RCC 7860 (cell line): ENCODE results near the gene PRC1.

Experiments
- DNase-seq: peaks from one replicate; pipeline ENCODE4 v3.0.0-alpha.2; 2015; ENCODE audit warnings: low spot score
- FAIRE-seq: peaks from 2 replicates; lab custom pipeline; 2012; peaks lifted over from hg19 to GRCh38; lab: Jason Lieb, UNC

The PRC1 gene

GRCh38 chr15:90991587-90992285, 2.6 kb downstream of the PRC1 start:
- no peak for FAIRE-seq

GRCh38 chr15:90990446-90990845, 3.9 kb downstream of the PRC1 start:
- DNase-seq (no peak), FAIRE-seq (no peak)

More at GRCh38 chr15:90991587-90992285, 2.6 kb downstream of the PRC1 start:
- no peak for DNase-seq

- FAIRE-seq, result no peak
- DNase-seq, result no peak
Observed at GRCh38 chr15:90989040-90989768, 5.1 kb downstream of the PRC1 start.

DNA sequence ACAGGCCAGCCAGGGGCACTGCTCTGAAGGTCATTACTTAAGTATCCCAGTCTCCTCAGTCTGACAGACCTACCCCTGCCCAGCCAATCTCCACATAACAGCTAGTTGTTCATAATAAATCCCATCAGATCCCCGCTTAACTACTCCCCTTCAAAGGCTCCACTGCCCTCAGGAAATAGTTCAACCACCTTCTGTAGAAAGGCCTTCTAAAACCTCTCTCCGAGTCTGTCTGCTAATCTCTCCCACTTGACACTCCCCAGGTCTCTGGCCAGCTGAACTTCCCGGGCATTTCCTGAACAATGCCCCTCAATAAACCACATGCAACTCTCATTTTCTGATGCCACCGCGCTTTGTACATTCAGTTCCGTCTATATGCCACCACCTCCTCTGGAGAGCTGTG, 6.0 kb downstream of the PRC1 start:
- DNase-seq (no peak), FAIRE-seq (no peak)

GRCh38 chr15:90987561-90988141, 6.7 kb downstream of the PRC1 start:
- FAIRE-seq, result no peak
- no peak for DNase-seq

DNA sequence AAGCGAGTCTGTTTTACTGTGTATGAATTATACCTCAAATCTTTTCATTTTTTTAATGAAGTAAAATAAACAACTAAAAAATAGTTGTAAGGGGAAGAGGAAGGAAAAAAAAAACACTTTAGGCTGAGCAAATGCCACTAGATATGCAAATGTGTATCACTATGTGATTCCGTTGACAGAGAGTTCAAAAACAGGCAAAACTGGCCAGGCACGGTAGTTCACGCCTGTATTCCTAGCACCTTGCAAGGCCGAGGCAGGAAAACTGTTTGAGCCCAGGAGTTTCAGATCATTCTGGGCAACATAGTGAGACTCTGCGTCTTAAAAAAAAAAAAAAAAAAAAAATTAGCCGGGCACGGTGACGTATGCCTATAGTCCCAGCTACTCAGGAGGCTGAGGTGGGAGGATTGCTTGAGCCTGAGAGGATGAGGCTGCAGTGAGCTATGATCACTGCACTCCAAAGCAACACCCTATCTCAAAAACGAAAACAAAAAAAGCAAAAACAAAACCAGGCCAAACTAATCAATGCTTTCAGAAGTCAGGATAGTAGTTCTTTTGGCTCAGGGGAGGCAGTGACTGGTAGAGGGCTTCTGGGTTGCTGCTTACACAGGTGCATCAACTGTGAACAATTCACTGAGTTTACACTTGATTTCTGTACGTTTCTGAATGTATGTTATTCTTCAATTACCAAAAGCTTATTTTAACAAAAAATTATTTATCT, 7.4 kb downstream of the PRC1 start:
- DNase-seq, result no peak
- no peak for FAIRE-seq

DNA sequence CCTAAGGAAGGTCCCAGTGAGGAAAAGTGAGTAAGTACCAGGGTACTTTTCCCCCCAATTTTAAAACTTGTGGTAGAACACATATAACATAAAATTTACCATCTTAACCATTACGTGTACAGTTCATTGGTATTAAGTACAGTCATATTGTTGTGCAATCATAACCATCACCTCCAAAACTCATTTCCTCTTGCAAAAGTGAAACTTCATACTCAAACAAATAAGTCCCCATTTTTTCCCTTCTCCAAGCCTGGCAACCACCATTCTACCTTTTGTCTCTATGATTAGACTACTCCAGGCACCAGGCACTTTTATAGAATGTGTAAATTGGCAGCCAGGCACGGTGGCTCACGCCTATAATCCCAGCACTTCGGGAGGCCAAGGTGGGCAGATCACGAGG, 12.2 kb downstream of the PRC1 start:
- DNase-seq (no peak), FAIRE-seq (no peak)

GRCh38 chr15:90981681-90982080, 12.7 kb downstream of the PRC1 start:
- FAIRE-seq (no peak), DNase-seq (no peak)

DNA sequence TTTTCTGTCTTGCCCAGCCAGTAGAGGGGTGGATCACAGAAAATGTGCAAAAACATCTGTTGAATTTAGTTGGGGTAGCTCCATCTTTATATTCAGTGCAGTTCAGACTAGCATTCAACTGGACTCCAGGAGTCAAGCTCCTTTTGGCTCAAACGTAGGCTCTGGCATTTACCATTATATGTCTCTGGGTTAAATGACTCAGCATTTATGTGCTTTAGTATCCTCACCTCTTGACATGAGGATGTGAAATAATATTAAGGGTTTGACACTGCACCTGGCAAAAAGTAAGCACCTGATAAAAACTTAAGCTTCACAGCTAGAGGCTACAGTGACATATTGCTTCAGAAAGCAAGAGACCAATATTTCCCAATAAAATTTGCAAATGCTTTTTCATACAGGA, 14.8 kb downstream of the PRC1 start:
- FAIRE-seq (no peak), DNase-seq (no peak)

GRCh38 chr15:90974216-90974615, 20.1 kb downstream of the PRC1 start:
- DNase-seq, result no peak
- no peak for FAIRE-seq

- DNase-seq (no peak), FAIRE-seq (no peak)
Observed at GRCh38 chr15:90972133-90972532, 22.2 kb downstream of the PRC1 start.

DNA sequence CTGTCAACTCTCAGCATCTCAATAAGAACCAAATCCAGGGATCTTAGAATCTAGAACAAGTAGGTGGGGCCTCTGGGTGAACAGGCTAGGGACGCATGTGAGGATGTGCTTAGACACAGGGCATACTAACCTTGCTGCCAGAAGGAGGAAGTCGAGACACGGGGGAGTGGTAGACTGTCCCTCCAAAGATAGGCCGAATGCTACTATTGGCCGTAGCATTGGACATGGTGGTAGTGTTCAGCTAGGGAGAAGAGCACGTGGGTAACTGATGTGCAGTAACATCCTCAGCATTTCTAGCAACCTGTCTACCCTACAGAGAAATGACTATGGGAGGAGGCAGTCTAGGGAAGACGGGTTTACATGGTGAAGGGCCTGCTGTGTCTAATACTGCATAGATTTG, 24.1 kb downstream of the PRC1 start:
- FAIRE-seq, result no peak
- no peak for DNase-seq

DNA sequence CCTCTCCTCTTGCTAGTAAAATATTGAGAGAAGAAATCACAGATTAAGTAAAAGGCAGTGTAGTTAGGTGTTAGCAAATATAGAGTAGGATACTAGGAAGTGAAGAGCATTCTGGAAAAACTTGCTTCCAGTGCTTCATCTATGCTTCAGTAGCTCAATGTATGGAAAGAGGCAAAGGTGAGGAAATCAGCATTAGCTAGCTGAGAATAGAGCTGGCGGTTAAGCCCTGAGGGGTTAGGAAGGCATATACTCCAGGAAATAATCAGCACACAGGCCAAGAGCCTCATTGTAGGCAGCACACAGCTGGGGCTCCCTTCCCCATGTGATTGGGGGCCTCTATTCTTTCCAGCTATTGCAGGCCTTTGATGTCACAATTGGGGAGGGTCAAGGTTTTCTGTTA, 25.9 kb downstream of the PRC1 start:
- DNase-seq (no peak), FAIRE-seq (no peak)

GRCh38 chr15:90967206-90967605, 27.1 kb downstream of the PRC1 start:
- no peak for FAIRE-seq
- DNase-seq, result no peak

- no peak for FAIRE-seq
Observed at GRCh38 chr15:90966262-90966661, 28.1 kb downstream of the PRC1 start.

DNA sequence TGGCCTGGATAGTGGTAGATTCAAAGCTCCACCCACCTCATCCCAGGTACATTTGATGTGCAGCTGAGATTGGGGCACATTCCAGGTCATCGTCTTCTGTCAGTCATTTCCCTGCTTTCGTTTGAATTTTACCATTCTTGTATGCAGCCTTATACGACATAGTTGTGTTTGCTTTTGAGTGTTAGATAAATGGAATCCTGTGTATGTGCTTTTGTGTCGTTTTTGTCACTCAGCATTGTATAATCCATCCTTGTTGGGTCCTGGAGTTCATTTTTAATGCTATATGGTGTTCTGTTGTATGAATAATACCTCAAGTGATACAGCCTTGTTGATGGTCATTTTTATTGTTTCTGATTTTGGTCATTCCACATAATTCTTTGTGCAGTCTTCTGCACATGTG, 32.3 kb downstream of the PRC1 start:
- no peak for DNase-seq
- no peak for FAIRE-seq

More at GRCh38 chr15:90966262-90966661, 28.1 kb downstream of the PRC1 start:
- no peak for DNase-seq

- DNase-seq (no peak), FAIRE-seq (no peak)
Observed at GRCh38 chr15:90960298-90961091, 33.8 kb downstream of the PRC1 start.

- FAIRE-seq (no peak), DNase-seq (no peak)
Observed at GRCh38 chr15:90959894-90960293, 34.4 kb downstream of the PRC1 start.

DNA sequence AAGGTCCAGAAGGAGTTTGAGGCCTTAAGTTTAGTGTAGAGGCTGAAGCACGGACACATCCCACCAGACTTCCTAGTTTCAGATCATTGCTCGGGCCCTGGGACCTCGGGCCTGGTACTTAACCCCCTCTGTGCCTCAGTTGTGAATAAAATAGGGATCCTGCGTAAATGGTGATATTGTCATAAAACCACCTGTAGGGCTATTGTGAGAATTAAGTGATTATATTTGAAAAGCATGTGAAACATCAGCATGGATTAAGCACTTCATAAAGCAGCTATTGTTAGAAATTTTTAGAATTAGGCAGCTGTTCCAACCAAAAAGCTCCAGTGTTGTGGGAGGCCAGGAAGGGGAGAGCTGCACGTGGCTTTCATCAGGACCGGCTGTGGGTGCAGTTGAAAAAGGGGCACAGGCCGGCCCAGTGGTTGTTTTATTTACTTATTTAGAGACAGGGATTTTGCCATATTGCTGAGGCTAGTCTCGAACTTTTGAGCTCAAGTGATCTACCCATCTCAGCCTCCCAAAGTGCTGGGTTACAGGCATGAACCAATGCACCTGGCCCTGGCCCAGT, 35.2 kb downstream of the PRC1 start:
- DNase-seq, result no peak
- no peak for FAIRE-seq

DNA sequence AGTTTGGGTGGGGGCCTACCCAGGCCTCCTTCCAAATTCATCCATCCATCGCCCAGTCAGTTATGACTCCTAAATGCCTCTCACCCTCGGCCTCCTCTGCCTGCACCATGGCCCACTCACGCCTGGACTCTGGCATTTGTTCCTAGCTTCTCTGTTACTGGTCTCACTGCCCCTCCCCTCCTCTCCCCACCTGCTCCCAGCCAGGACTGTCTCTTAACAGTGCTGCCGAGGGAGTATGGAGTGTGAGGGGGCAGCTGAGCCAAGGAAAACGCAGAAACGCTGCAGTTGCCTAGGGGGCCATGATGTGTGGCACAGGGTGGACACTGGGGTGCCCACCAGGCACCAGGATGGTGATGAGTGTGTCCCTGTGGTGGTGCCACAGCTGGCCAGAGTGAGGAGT, 36.5 kb downstream of the PRC1 start:
- DNase-seq (no peak), FAIRE-seq (no peak)
